ENCODE results near the gene FKBP6.

GRCh38 chr7:73349763-73350162, 21.8 kb downstream of the FKBP6 start:
- TF ChIP-seq CTCF (IDR thresholded peaks at IDR 0.05) (no peak), ZFX (IDR thresholded peaks at IDR 0.05; ENCODE audit: borderline replicate concordance) (no peak)
